Measurements from ENCODE around the gene DUSP9. TPM values are rescaled to one million over a fixed set of nuclear protein-coding genes. Genes with fewer than 3 reads are reported as not detected.
A peak's percentile ranks its signal among the peaks of the same experiment; 100 is the strongest.

The DUSP9 gene
- total RNA-seq, 8 experiments from 2014 or later: 0.43 to 2.1 (median 0.77) TPM; not detected in 1

DNA sequence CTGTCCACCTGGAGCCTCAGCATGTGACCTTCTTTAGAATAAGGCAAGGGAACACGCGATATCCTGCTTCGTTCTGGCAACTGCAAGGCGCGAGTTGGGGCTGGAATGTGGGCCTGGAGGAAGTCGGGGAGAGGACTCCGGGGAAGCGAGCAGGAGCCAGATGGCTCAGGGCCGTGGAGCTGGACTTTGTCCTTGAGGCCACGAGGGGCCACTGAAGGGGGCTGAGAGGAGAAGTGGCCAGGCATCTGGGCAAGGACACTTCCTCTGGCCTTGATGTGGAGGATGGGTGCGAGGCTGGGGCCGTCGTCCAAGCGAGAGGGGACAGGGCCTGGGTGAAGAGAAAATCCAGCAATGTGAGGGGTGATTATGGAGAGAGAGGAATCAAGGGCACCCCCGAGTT lies 12.2 kb upstream of the DUSP9 start:
- in situ Hi-C loops (cut with MboI; ENCODE audit: low pct_unique_long_range_greater_than_20kb in 2 of 9, low sequenced_read_pairs in 9 of 9, unreplicated experiment in 9 of 9): no loop called here
- WGBS, 10 experiments: 43% methylated on average over 7 of the region's 15 CpGs; no CpG with 5 or more reads in 9 of the 10 experiments
- no peak overlapping the region for H3K27ac ChIP-seq
- H3K4me1 ChIP-seq (replicated peaks in 1 of 2): peaks cover 10 to 14% of the 10 kb centered on the region in 2 donors
- no peak overlapping the region for H3K4me3 ChIP-seq
- no peak for ATAC-seq (replicated peaks in 6 of 8)

DNA sequence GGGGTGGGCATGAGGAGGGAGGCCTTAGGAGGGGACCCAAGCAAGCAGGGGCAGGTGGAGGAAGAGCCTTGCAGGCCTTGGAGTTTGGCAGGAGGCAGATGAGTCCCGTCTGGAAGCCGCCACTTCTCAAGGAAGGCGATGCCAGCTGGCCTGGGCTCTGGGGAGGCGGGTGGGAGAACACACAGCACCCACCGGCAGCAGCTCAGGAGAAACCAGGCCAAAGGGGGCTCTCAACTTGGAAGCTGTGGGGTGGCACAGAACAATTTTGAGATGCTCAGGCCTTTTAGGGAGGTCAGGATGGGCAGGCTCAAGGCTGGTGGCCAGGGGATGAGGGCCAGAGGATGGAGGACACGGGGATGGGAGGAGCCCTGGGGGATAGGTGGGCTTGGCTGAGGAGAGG lies 11.6 kb upstream of the DUSP9 start:
- Histone ChIP-seq H3K27ac (no peak overlapping the region), H3K4me1 (replicated peaks in 1 of 2) (peaks cover 10 to 14% of the 10 kb centered on the region in 2 donors), H3K4me3 (no peak overlapping the region)
- no peak for ATAC-seq (replicated peaks in 6 of 8)
- in situ Hi-C loops (cut with MboI; ENCODE audit: low pct_unique_long_range_greater_than_20kb in 2 of 9, low sequenced_read_pairs in 9 of 9, unreplicated experiment in 9 of 9): no loop called here
- no CpG with 5 or more reads among the region's 6 CpGs for WGBS, 10 experiments

DNA sequence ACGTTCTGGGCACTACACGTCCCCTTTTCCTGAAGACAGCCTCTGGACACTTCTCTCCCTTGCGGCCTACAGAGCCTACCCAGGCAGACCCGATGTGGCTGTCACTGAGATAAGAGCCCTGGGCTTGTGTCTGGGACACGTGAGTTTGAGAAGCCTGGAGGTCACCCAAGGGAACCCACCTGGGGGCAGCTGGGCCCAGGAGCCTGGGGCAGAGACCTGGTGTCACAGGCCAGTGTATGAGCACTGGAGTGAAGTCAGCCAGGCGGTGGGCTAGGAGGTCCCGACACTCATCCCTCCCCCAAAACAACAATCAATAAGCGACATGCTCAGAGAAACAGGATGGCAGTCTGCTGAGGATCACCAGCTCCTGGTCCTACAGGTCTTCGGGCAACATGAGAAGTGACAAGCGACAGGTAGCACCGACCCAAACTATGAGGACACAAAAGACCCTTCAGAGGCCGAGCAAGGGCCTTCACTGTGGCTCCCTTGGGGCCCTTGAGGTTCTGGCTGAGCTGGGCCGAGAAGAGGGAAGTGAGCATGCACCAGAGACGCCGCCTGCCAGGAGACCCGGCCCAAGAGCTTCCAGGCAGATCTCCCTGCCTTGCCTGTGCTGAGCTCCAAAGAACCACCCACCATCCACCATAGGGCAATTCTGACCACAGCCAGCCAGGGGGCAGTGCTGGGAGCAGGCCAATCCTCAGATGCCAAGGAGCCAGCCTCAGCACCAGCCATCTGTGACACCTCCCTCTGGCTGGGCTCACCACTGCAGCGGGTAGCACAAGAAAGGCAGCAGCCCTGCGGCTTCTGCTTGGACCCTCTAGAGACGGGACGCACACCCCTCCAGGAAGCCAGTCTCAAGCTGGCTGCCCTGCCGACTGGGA lies 11.0 kb upstream of the DUSP9 start:
- 64% methylated on average over 6 of the region's 21 CpGs; no CpG with 5 or more reads in 9 of the 10 experiments for WGBS, 10 experiments
- no peak overlapping the region for H3K27ac ChIP-seq
- in situ Hi-C loops (cut with MboI; ENCODE audit: low pct_unique_long_range_greater_than_20kb in 2 of 9, low sequenced_read_pairs in 9 of 9, unreplicated experiment in 9 of 9): no loop called here
- peak in 2 of 8 experiments; percentile 18 to 96 for ATAC-seq (replicated peaks in 6 of 8)
- peaks cover 13 to 17% of the 10 kb centered on the region in 2 donors for H3K4me1 ChIP-seq (replicated peaks in 1 of 2)
- H3K4me3 ChIP-seq: no peak overlapping the region

DNA sequence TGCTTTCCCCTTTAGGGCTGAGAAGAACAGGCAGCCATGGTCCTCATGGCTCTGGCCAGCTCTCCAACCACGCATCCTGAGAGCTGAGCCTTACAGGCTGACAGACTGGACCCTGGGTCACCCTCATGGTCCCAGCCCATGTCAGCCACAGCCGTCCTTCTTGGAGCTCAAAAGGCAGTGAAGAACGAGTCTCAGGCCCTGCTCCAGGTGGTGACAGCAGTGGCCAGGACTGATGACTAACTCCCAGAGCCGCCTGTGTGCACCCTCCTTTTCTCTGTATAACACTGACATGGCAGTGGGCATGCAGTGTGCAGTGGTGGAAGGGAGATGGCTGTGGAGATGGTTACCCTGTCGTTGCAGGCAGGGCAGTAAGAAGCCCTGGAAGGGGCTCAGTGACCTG lies 10.3 kb upstream of the DUSP9 start:
- peaks cover 20 to 24% of the 10 kb centered on the region in 2 donors for H3K4me1 ChIP-seq (replicated peaks in 1 of 2)
- H3K27ac ChIP-seq: no peak overlapping the region
- in situ Hi-C loops (cut with MboI; ENCODE audit: low pct_unique_long_range_greater_than_20kb in 2 of 9, low sequenced_read_pairs in 9 of 9, unreplicated experiment in 9 of 9): no loop called here
- H3K4me3 ChIP-seq: no peak overlapping the region
- ATAC-seq (replicated peaks in 6 of 8): peak in 1 of 8 experiments; percentile 12
- WGBS, 10 experiments: 83% methylated on average over 1 of the region's 5 CpGs; no CpG with 5 or more reads in 9 of the 10 experiments

DNA sequence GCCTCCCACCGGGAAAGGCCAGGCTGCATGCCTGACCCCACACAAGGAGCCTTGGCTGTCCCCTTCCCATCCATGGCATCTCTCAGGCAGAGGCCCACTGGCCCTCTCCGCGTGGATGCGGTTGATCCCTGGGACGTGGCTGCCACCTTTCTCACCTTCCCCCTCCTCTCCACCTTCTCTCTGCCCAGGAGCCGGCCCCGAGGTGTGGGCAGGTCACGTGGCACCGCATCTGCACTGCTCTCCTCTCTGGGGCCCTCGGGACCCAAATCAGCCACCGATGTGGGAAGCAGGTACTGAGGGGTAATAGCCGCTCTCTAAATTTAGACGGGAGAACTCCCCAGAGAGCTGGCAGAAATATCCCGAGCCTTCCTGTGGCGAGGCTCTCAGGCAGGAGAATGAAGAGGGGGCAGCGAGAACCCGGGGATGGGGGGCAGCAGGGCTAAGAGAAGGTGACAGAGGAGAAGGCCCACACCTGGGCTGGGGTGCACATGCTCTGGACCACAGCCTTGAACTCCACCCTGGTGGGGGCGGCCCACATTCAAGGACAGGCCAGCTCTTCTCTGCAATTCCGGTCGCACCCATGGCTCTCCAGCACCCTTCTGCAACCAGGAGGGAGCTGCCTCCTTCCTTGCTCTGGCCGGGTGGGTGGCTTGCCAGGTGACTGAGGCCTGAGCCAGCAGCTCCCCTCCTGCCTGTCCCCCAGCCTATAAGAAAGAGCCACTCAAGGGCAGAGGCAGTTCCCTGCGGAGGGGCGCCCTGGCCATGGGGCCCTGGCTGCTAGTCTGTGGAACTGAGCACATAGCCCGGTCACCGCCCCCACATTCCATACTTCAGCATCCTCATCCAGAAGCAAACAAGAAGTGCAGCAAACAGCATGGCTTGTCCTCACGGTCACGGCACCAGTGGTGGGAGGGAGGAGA lies 9.6 kb upstream of the DUSP9 start:
- no peak for ATAC-seq (replicated peaks in 6 of 8)
- 58 to 100% methylated on average over 2 to 10 of the region's 27 CpGs; no CpG with 5 or more reads in 8 of the 10 experiments for WGBS, 10 experiments
- no peak overlapping the region for H3K27ac ChIP-seq
- no peak overlapping the region for H3K4me3 ChIP-seq
- in situ Hi-C loops (cut with MboI; ENCODE audit: low pct_unique_long_range_greater_than_20kb in 2 of 9, low sequenced_read_pairs in 9 of 9, unreplicated experiment in 9 of 9): no loop called here
- peaks cover 23 to 29% of the 10 kb centered on the region in 2 donors for H3K4me1 ChIP-seq (replicated peaks in 1 of 2)

DNA sequence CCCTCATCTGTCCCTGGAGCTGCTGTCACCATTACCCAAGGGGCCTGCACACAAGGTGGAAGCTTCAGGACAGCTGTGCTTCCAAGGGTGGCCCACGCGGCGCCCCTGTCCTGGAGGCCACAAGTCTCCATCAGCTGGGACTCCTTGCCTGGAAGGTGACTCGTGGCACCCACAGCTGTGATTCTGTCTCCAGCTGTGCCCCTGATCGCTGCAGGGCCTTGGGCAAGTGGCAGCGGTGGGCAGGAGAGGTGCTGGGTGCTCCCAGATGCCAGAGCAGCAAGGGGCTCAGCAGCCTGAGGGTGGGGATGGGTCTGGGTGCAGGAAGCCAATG lies 9.0 kb upstream of the DUSP9 start:
- H3K4me3 ChIP-seq: no peak overlapping the region
- peaks cover 23 to 29% of the 10 kb centered on the region in 2 donors for H3K4me1 ChIP-seq (replicated peaks in 1 of 2)
- in situ Hi-C loops (cut with MboI; ENCODE audit: low pct_unique_long_range_greater_than_20kb in 2 of 9, low sequenced_read_pairs in 9 of 9, unreplicated experiment in 9 of 9): no loop called here
- no peak for ATAC-seq (replicated peaks in 6 of 8)
- no CpG with 5 or more reads among the region's 6 CpGs for WGBS, 10 experiments
- H3K27ac ChIP-seq: no peak overlapping the region

DNA sequence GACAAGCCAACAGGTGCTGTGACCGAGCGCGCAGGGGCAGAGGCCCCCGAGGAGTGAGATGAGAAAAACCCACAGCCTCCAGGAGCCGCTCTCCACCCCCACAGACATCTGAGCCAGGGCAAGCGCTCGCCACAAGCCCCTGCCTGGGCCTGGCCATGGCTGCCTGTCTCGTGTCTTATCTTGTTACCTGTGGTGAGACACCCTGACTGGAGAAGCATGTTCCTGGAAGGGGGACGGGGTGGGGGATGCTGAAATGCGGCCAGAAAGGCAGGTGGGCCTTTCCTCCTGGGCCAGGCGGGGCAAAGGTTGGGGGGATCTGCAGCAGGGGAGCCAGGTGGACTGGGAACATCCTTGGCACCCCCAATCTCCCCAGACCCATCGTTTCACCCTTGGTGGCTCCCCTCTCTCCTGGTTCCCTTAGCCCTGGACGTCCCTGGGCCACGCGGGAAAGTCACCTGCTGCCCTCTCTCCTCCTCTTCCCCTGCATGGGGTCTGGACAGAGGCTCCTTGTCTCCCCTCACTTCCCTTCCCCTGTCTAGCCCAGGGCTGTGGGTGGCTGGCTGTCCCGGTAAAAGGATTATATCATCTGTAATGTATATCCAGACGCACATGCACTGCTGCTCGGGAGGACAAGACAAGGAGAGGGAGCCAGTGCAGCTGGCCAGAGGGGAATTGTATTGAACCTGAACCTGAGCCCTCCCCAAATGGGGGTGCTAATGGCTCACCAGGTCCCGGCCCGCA lies 8.4 kb upstream of the DUSP9 start:
- Histone ChIP-seq H3K4me3 (no peak overlapping the region), H3K27ac (peak overlapping the region; percentile 6 to 37), H3K4me1 (replicated peaks in 1 of 2) (peaks cover 27 to 35% of the 10 kb centered on the region in 2 donors)
- peak in 5 of 8 experiments; percentile 18 to 63 (median 39) for ATAC-seq (replicated peaks in 6 of 8)
- WGBS, 10 experiments: 0 to 73% methylated on average over 2 to 4 of the region's 20 CpGs; no CpG with 5 or more reads in 8 of the 10 experiments
- in situ Hi-C loops (cut with MboI; ENCODE audit: low pct_unique_long_range_greater_than_20kb in 2 of 9, low sequenced_read_pairs in 9 of 9, unreplicated experiment in 9 of 9): no loop called here

DNA sequence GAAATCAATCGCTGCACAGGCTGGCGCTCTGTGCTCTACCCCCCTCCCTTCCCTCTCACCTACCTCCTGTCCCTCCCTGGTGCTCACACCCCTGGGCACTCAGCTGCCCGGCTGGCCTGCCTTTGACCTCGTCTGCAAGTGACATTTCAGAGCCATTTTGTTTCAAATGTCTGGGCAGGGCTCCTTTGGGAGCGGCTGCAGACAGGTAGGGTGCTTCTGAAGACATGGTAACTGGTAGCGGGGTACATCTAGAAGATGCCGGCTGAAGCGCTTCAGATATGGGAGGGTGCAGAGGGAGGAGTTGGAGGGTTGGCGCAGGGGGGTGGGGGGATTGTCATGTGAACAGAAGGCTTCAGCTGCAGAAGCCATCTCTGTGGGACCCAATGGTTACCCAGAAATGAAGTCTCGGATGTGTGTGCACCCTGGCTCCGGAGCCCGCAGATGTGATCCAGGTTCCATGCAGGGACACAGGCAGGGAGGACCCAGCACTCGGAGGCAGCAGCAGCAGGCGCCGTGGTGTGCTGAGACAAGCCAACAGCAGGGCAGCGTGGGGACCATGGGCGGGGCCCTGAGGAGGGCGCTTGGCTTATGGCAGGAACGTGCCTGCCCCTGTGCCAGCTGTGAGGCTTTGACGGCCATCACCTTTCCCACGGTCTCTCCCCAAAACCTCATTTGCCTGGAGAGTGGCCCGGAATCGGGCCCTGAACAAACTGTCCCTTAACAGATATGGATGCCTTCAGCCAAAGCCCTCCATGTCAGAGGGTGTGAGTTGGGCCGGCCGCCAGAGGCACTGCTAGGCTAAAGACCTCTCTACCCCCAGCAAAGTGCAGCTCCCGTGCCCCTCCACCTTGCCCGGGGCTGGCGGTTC lies 7.6 kb upstream of the DUSP9 start:
- Histone ChIP-seq H3K4me1 (replicated peaks in 1 of 2) (peaks cover 27 to 35% of the 10 kb centered on the region in 2 donors), H3K4me3 (no peak overlapping the region), H3K27ac (peak overlapping the region in 1 of 2 donors; percentile 37)
- in situ Hi-C loops (cut with MboI; ENCODE audit: low pct_unique_long_range_greater_than_20kb in 2 of 9, low sequenced_read_pairs in 9 of 9, unreplicated experiment in 9 of 9): no loop called here
- 0 to 60% methylated on average over 1 to 2 of the region's 28 CpGs; no CpG with 5 or more reads in 8 of the 10 experiments for WGBS, 10 experiments
- no peak for ATAC-seq (replicated peaks in 6 of 8)

DNA sequence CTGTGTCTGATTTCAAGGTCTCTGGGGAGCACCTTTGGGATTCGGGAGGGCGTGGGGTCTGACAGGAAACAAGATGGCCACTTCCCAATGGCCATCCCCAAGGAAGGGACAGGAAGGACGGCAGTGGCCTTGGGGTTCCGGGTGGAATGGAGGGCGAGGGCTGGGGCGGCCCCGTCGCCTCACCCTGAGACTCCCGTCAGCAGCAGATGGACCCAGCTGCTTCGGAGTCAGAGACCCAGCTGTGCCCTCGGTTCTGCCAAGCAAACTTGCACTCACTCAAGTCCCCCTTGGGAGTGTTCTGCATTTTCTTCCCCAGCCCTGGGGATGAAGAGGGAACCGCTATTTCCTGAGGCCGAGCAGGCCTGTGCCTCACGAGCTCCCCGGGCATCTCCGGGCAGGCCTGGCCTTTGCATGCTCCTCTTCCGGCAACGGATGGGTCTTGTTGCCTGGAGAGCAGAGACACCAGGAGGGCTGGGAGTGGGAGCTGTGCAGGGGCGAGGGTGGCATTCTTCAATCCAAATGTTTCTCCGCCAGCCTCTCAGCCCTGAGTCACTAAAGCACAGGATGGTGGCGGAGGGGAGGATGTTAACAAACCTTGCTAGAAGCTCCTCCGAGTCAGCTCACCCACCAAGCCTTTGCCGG lies 6.8 kb upstream of the DUSP9 start:
- peaks cover 25 to 35% of the 10 kb centered on the region in 2 donors for H3K4me1 ChIP-seq (replicated peaks in 1 of 2)
- H3K4me3 ChIP-seq: no peak overlapping the region
- in situ Hi-C loops (cut with MboI; ENCODE audit: low pct_unique_long_range_greater_than_20kb in 2 of 9, low sequenced_read_pairs in 9 of 9, unreplicated experiment in 9 of 9): no loop called here
- ATAC-seq (replicated peaks in 6 of 8): no peak
- H3K27ac ChIP-seq: no peak overlapping the region
- WGBS, 10 experiments: 45 to 100% methylated on average over 2 to 3 of the region's 23 CpGs; no CpG with 5 or more reads in 8 of the 10 experiments

DNA sequence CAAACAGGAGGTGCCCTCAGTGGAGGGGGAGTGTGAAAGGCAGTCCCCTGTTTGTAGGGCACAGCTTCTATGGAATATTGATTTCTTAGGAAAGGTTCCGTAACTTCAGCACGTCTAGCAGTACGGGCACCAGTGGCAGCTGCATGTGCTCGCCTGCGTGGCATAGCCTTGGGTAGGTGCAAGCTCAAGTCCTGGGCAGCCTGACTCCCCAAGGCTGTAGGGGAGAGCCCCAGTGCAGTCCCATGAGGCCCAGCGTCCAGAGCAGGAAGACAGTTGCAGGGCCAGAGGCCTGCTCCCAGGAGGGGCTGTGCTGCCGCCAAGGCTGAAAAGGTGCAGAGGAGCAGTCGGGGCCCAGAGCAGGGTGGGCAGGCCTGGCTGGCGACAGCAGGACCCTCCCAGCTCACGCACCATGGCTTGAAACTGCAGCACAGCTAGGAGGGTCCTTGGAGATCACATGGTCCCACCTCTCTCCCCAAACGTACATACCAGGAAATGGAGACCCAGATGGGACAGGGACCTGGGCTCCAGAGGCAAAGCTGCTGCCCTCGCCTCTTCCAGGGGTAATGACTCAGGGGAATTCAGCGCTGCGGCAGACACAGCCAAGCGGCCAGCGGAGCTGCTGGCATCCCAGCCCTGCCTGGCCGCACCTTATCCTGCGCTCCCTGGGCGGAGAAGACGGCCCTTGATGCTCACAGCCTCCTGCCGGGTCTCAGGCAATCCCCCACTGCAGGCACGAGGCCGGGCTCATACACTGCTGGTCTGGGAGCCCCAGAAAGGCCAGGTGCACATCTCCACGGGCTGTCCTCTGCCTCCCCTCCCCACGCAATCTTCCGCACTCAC lies 6.0 kb upstream of the DUSP9 start:
- in situ Hi-C loops (cut with MboI; ENCODE audit: low pct_unique_long_range_greater_than_20kb in 2 of 9, low sequenced_read_pairs in 9 of 9, unreplicated experiment in 9 of 9): no loop called here
- 81 to 100% methylated on average over 1 to 7 of the region's 26 CpGs; no CpG with 5 or more reads in 8 of the 10 experiments for WGBS, 10 experiments
- peak overlapping the region in 1 of 2 donors; percentile 26 for H3K27ac ChIP-seq
- no peak overlapping the region for H3K4me3 ChIP-seq
- H3K4me1 ChIP-seq (replicated peaks in 1 of 2): peaks cover 25 to 35% of the 10 kb centered on the region in 2 donors
- peak in 3 of 8 experiments; percentile 3 to 6 (median 6) for ATAC-seq (replicated peaks in 6 of 8)

DNA sequence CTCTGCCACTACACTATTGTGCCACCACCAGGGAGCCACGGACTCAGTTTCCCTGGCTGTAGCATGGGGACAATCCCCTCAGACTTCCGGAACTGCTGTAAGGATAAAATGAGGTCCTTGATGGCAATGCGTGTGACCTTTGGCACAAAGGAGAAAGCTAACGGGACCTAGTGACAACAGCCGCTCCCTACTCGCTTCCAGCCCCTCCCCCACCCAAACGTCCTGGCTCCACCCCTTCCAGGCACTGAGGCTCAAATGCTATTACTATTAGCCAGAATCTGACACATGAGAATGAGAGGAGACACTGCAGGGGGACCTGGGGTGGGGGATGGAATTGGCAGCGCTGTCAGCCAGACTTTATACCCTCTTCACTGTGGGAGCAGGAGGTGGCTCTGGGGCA lies 5.4 kb upstream of the DUSP9 start:
- ATAC-seq (replicated peaks in 6 of 8): peak in 5 of 8 experiments; percentile 1 to 31 (median 25)
- WGBS, 10 experiments: 20 to 50% methylated on average over 1 to 2 of the region's 8 CpGs; no CpG with 5 or more reads in 8 of the 10 experiments
- H3K4me1 ChIP-seq (replicated peaks in 1 of 2): peaks cover 28 to 35% of the 10 kb centered on the region in 2 donors
- in situ Hi-C loops (cut with MboI; ENCODE audit: low pct_unique_long_range_greater_than_20kb in 2 of 9, low sequenced_read_pairs in 9 of 9, unreplicated experiment in 9 of 9): no loop called here
- H3K27ac ChIP-seq: peak overlapping the region in 1 of 2 donors; percentile 44
- peak overlapping the region in 1 of 5 donors; percentile 26 for H3K4me3 ChIP-seq

Data from motor neuron (in vitro differentiated cells).